Measurements from ENCODE around the gene SNTB2.

GRCh38 chr16:69302301-69302700 is 115.3 kb downstream of the SNTB2 start:
- TF ChIP-seq CTCF (IDR thresholded peaks at IDR 0.05 in 8 of 11, conservative IDR thresholded peaks at IDR 0.05 in 3 of 11) (no peak), POLR2AphosphoS5 (IDR thresholded peaks at IDR 0.05) (no peak)
